CD4-positive, CD25-positive, alpha-beta regulatory T cell (primary cell): ENCODE measurements around the gene CSAD. TPM values are rescaled to one million over a fixed set of nuclear protein-coding genes. Genes with fewer than 3 reads are reported as not detected.
A peak's percentile ranks its signal among the peaks of the same experiment; 100 is the strongest.
"Not testable (repeated sequence)": the region's sequence is repeated elsewhere in the genome, so short reads cannot be mapped to it uniquely, and the experiment has no call there.

ENCODE experiments used
- ATAC-seq, 2 donors: fragments of 150-1000 bp; cut with Tn5 transposase; one replicate each; pipeline ENCODE4 v1.10.0; 2021; ENCODE audit warnings: low read depth in 2 of 2, moderate number of reproducible peaks in 2 of 2, moderate library complexity in 1 of 2
- DNase-seq, 3 donors: peaks; one replicate each; pipeline versions ENCODE4 v3.0.0 to v3.0.0-alpha.2; 2012 to 2022; ENCODE audit warnings: mixed read lengths in 1 of 3
- H3K27ac ChIP-seq: one replicate; pipeline ENCODE4 v1.7.0; 2013; ENCODE audit warnings: mild to moderate bottlenecking, low read length; ENCODE audit not compliant: insufficient read depth, poor library complexity, severe bottlenecking
- H3K27me3 ChIP-seq: one replicate; pipeline ENCODE4 v1.7.0; 2013; ENCODE audit warnings: low read length; ENCODE audit not compliant: control insufficient read depth, insufficient read depth
- H3K36me3 ChIP-seq: one replicate; pipeline ENCODE4 v1.7.0; 2013; ENCODE audit warnings: mild to moderate bottlenecking, low read length, moderate library complexity; ENCODE audit not compliant: control insufficient read depth, insufficient read depth
- H3K4me1 ChIP-seq: 2 replicates; pipeline ENCODE4 v1.7.0; 2013; ENCODE audit warnings: mild to moderate bottlenecking, low read length; ENCODE audit not compliant: insufficient read depth, control insufficient read depth, poor library complexity, severe bottlenecking
- H3K4me3 ChIP-seq: one replicate; pipeline ENCODE4 v1.7.0; 2013; ENCODE audit warnings: low read depth, mild to moderate bottlenecking, low read length, moderate library complexity
- H3K9me3 ChIP-seq, 2 experiments: 1 replicate in 1 of 2; 2 replicates in 1 of 2; pipeline ENCODE4 v1.7.0; 2013; ENCODE audit warnings: low read length in 2 of 2, mild to moderate bottlenecking in 1 of 2, moderate library complexity in 1 of 2; ENCODE audit not compliant: control insufficient read depth in 2 of 2
- H3K27ac Mint-ChIP-seq, 3 donors: one replicate each; pipeline ENCODE4 v1.8.0; 2020 to 2022; ENCODE audit warnings: mild to moderate bottlenecking in 3 of 3, mixed read lengths in 3 of 3, moderate library complexity in 2 of 3
- H3K27me3 Mint-ChIP-seq: one replicate; pipeline ENCODE4 v1.8.0; 2022; ENCODE audit warnings: mild to moderate bottlenecking, mixed read lengths
- H3K36me3 Mint-ChIP-seq: one replicate; pipeline ENCODE4 v1.8.0; 2020; ENCODE audit warnings: mixed read lengths
- H3K4me1 Mint-ChIP-seq, 4 donors: one replicate each; pipeline ENCODE4 v1.8.0; 2020 to 2022; ENCODE audit warnings: mixed read lengths in 4 of 4, mild to moderate bottlenecking in 1 of 4
- H3K4me3 Mint-ChIP-seq, 4 donors: one replicate each; pipeline ENCODE4 v1.8.0; 2020 to 2022; ENCODE audit warnings: mild to moderate bottlenecking in 4 of 4, mixed read lengths in 4 of 4, moderate library complexity in 3 of 4
- H3K9me3 Mint-ChIP-seq, 7 donors: one replicate each; pipeline ENCODE4 v1.8.0; 2020 to 2022; ENCODE audit warnings: mixed read lengths in 7 of 7, mild to moderate bottlenecking in 3 of 7, moderate library complexity in 2 of 7
- polyA plus RNA-seq, 4 donors: library from polyadenylated mRNA; unstranded; fragments of 300-500 nt; fragmentation: Illumina TruSeq; gene quantifications; one replicate each; pipeline ENCODE4 v1.2.3, GENCODE V29; 2021
- total RNA-seq: library from RNA; stranded (reverse); gene quantifications from one replicate; pipeline ENCODE4 v1.2.3, GENCODE V29; 2022

Gene CSAD
- total and polyA plus RNA-seq, 5 donors from 2014 or later: 1.2 to 68.0 (median 1.7) TPM

DNA sequence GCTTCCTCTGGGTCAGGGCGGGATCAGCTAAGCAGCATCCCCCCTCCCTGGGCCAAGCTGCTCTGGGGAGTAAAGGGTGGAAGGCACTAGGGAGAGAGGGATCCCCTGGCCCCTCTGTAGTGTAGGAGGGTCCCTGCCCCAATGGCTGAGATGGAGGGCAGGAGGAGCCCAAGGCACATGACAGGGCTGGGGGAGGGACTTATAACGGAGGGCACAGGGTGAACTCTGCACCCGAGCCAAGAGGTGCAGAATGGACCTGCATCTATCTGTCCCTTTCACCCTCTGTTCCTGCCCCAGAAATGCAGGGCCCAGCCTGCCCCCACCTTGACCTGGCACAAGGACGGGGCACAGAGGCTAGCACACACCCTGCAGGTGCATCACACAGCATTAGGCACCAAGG is 30.1 kb upstream of the CSAD start:
- Mint-ChIP-seq H3K27ac (peak overlapping the region in 1 of 3 donors; percentile 29), H3K36me3 (peaks cover 19% of the 10 kb centered on the region), H3K4me3 (peak overlapping the region in 1 of 4 donors; percentile 15), H3K27me3 (no peaks in the 10 kb centered on the region), H3K4me1 (peaks cover 19 to 68% (median 47%) of the 10 kb centered on the region in 4 donors), H3K9me3 (no peaks in the 10 kb centered on the region)
- H3K4me3 ChIP-seq: no peak overlapping the region
- no peaks in the 10 kb centered on the region for H3K27me3 ChIP-seq
- peaks cover 45% of the 10 kb centered on the region for H3K4me1 ChIP-seq
- ATAC-seq (no peak), DNase-seq (no peak)
- H3K27ac ChIP-seq: peak overlapping the region; percentile 43
- peaks cover 37% of the 10 kb centered on the region for H3K36me3 ChIP-seq
- H3K9me3 ChIP-seq: no peaks in the 10 kb centered on the region

DNA sequence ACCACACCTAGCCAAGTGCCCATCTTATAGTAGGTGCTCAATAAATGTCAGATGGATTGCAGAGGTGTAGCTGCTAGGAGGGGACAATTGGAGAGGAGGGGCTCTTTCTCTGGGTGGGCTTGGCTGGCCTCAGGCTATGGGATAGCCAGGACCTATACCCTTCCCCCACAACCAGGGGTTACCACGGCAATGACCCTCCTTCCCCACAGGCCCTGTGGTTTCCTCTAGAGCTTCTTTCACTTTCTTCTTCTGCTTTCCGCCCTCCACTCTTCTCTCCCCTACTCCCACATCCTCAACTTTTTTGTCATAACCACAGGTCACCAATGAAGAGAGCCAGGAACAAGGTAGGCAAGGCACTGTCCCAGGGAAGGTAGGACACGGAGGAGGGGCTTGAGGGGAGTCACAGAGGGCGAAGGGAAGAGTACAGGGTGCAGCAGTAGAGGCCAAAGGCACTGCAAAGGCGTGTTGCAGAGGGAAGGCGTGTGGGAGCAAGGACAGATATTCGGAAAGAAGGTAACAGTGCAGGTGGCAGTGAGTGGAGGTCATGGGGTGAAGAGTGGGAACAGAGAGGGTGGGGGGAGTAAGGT is 28.2 kb upstream of the CSAD start:
- peak; percentile 26 for ATAC-seq
- no peaks in the 10 kb centered on the region for H3K9me3 ChIP-seq
- peak in 1 of 3 donors; percentile 75 for DNase-seq
- H3K27me3 ChIP-seq: no peaks in the 10 kb centered on the region
- Mint-ChIP-seq H3K9me3 (no peaks in the 10 kb centered on the region), H3K27me3 (no peaks in the 10 kb centered on the region), H3K4me3 (peak overlapping the region; percentile 88 to 93 (median 91)), H3K27ac (peak overlapping the region; percentile 90 to 99 (median 92)), H3K4me1 (peaks cover 16 to 73% (median 52%) of the 10 kb centered on the region in 4 donors), H3K36me3 (peaks cover 15% of the 10 kb centered on the region)
- H3K4me1 ChIP-seq: peaks cover 62% of the 10 kb centered on the region
- H3K27ac ChIP-seq: peak overlapping the region; percentile 74
- H3K4me3 ChIP-seq: peak overlapping the region; percentile 62
- peaks cover 23% of the 10 kb centered on the region for H3K36me3 ChIP-seq

DNA sequence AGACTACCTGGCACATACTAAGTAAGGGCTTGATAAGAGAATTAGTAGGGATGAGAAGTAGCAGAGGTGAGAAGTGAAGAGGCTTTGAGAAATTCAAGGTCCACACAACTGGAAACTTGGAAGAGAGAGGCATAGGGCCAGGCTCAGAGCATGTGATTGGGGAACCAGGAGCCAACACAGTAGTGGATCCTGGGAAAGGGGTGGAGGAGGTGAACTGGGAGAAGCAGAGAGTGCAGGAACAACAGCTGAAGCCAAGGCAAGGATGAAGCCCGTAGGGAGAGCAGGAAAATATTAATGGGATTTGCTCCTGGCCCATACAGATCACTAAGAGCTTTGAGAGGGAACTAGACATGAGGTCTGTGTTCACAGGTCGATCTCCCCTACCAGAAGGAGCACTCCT is 27.7 kb upstream of the CSAD start:
- Mint-ChIP-seq H3K27me3 (no peaks in the 10 kb centered on the region), H3K27ac (peak overlapping the region; percentile 90 to 99 (median 92)), H3K4me3 (peak overlapping the region; percentile 88 to 93 (median 91)), H3K9me3 (no peaks in the 10 kb centered on the region), H3K4me1 (peaks cover 16 to 73% (median 51%) of the 10 kb centered on the region in 4 donors), H3K36me3 (peaks cover 15% of the 10 kb centered on the region)
- Histone ChIP-seq H3K36me3 (peaks cover 18% of the 10 kb centered on the region), H3K27ac (peak overlapping the region; percentile 74), H3K27me3 (no peaks in the 10 kb centered on the region), H3K9me3 (no peaks in the 10 kb centered on the region), H3K4me1 (peaks cover 62% of the 10 kb centered on the region), H3K4me3 (peak overlapping the region; percentile 62)
- ATAC-seq (no peak), DNase-seq (no peak)

DNA sequence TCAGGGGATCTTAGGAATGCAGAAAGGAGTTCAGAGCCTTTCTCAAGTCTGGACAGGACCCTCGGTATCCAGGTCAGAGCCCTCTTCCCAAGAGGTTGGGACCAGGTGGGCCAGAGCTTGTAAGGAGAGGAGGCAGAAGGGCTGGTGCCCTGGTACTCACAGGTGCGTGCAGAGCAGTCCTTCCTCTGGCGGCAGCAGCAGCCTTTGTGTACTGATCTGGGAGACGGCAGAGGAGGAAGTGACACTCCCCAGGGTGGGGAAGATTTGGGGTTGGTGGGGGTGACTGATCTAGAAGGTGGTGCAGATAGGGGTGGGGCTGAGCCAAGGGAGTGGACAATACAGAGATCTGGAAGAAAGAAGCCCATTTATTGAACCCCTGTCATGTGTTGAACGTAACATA is 26.3 kb upstream of the CSAD start, which contains the start of gene ITGB7:
TSS of gene ITGB7 (minus strand) at position 210 of the 400 bp plus-strand sequence. CDS start 6,808 bp downstream, outside the sequence.
- Mint-ChIP-seq H3K9me3 (no peaks in the 10 kb centered on the region), H3K27me3 (no peaks in the 10 kb centered on the region), H3K4me3 (peak within 1 kb of the TSS; percentile 88 to 97 (median 93)), H3K27ac (peak within 1 kb of the TSS; percentile 90 to 99 (median 92)), H3K4me1 (peaks cover 21 to 79% (median 51%) of the 10 kb centered on the region in 4 donors), H3K36me3 (peaks cover 12% of the 10 kb centered on the region)
- peak within 1 kb of the TSS; percentile 74 for H3K27ac ChIP-seq
- H3K9me3 ChIP-seq: no peaks in the 10 kb centered on the region
- DNase-seq (peak; percentile 46 to 90 (median 68)), ATAC-seq (peak; percentile 81 to 82)
- no peaks in the 10 kb centered on the region for H3K27me3 ChIP-seq
- peaks cover 11% of the 10 kb centered on the region for H3K36me3 ChIP-seq
- H3K4me3 ChIP-seq: peak within 1 kb of the TSS; percentile 95
- peaks cover 69% of the 10 kb centered on the region for H3K4me1 ChIP-seq

DNA sequence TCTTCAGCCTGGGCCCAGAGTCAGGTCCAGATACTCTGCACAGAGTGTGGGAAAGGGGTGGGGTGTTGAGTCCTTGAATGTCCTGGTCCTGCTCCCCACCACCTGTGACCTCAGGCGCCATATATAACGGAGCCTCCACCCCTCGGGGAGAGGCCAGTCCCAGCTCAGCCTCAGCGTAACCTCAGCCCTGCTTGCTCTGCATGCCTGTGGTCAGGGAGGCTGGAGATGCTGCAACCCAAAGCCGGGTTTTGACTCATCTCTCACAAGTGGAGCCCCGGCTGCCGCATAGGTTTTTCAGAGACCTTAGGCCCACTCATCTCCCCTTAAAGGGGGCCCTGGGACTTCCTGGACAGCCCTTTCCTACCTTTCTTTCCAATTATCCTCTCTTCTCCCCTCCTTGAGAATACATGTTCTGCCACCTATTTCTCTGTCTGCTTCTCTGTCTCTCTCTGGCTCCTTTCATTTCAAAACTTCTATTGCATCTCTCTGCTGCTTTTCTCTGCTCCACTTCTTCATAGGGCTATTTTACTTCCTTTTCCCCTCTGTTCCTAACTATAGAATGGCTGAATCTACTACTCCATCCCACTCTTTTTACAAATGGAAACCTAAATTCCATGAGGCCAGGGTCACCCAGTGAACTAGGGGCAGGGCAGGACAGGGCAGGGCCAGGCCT is 25.2 kb upstream of the CSAD start:
- peak in 1 of 3 donors; percentile 79 for DNase-seq
- Mint-ChIP-seq H3K4me1 (peaks cover 25 to 86% (median 56%) of the 10 kb centered on the region in 4 donors), H3K9me3 (no peaks in the 10 kb centered on the region), H3K27me3 (no peaks in the 10 kb centered on the region), H3K36me3 (peaks cover 12% of the 10 kb centered on the region), H3K27ac (peak overlapping the region; percentile 81 to 98 (median 88)), H3K4me3 (peak overlapping the region; percentile 84 to 97 (median 93))
- Histone ChIP-seq H3K9me3 (no peaks in the 10 kb centered on the region), H3K27ac (peak overlapping the region; percentile 69), H3K27me3 (no peaks in the 10 kb centered on the region), H3K4me1 (peaks cover 80% of the 10 kb centered on the region), H3K4me3 (peak overlapping the region; percentile 95), H3K36me3 (peaks cover 4% of the 10 kb centered on the region)
- peak; percentile 44 to 54 for ATAC-seq

DNA sequence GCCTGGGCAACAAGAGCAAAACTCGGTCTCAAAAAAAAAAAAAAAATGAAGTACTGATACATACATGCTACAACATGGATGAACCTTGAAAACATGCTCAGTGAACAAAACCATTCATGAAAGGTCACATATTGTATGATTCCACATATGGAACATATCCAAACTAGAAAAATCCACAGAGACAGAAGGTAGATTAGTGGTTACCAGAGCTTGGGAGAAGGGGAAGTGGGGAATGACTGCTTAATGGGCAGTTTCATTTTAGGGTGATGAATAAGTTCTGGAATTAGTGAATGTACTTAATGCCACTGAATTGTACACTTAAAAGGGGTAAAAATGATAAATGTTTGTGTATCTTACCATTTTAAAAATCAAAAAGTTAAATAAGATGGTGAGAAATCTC is 23.6 kb upstream of the CSAD start:
- ATAC-seq (no peak), DNase-seq (no peak)
- peaks cover 22% of the 10 kb centered on the region for H3K36me3 Mint-ChIP-seq
- peak overlapping the region; percentile 69 for H3K27ac ChIP-seq
- peak overlapping the region in 2 of 3 donors; percentile 22 to 81 for H3K27ac Mint-ChIP-seq
- H3K4me3 ChIP-seq: peak overlapping the region; percentile 95
- H3K9me3 Mint-ChIP-seq: no peaks in the 10 kb centered on the region
- peaks cover 88% of the 10 kb centered on the region for H3K4me1 ChIP-seq
- H3K9me3 ChIP-seq: no peaks in the 10 kb centered on the region
- H3K4me3 Mint-ChIP-seq: peak overlapping the region; percentile 84 to 97 (median 93)
- peaks cover 30 to 91% (median 65%) of the 10 kb centered on the region in 4 donors for H3K4me1 Mint-ChIP-seq
- H3K27me3 ChIP-seq: no peaks in the 10 kb centered on the region
- H3K27me3 Mint-ChIP-seq: no peaks in the 10 kb centered on the region
- H3K36me3 ChIP-seq: peaks cover 7% of the 10 kb centered on the region

DNA sequence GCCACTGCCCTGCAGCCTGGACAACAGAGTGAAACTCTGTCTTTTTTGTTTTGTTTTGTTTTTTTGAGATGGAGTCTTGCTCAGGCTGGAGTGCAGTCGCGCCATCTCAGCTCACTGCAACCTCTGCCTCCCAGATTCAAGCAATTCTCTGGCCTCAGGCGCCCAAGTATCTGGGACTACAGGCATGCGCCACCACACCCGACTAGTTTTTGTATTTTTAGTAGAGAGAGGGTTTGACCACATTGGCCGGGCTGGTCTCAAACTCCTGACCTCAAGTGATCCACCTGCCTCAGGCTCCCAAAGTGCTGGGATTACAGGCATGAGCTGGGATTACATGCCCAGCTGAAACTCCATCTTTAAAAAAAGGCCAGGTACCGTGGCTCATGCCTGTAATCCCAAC is 21.6 kb upstream of the CSAD start:
- H3K27ac ChIP-seq: peak overlapping the region; percentile 76

More for the DNA sequence above, 21.6 kb upstream of the CSAD start:
- peaks cover 19 to 89% (median 60%) of the 10 kb centered on the region in 4 donors for H3K4me1 Mint-ChIP-seq
- H3K9me3 ChIP-seq, H3K4me3 ChIP-seq, H3K9me3 Mint-ChIP-seq, H3K27me3 ChIP-seq, DNase-seq, ATAC-seq, H3K27me3 Mint-ChIP-seq: not testable (repeated sequence)
- peaks cover 34% of the 10 kb centered on the region for H3K36me3 Mint-ChIP-seq
- peak overlapping the region in 1 of 4 donors; percentile 93 for H3K4me3 Mint-ChIP-seq
- peaks cover 10% of the 10 kb centered on the region for H3K36me3 ChIP-seq
- peak overlapping the region in 1 of 3 donors; percentile 27 for H3K27ac Mint-ChIP-seq
- H3K4me1 ChIP-seq: peaks cover 88% of the 10 kb centered on the region
